HepG2 (cell line): ENCODE results near the gene GSDMA. TPM values are rescaled to one million over a fixed set of nuclear protein-coding genes. Genes with fewer than 3 reads are reported as not detected.

Experiments used
- ARID5B ChIP-seq: IDR thresholded peaks from 2 replicates; pipeline ENCODE4 v1.4.0; 2020; ENCODE audit warnings: mild to moderate bottlenecking, missing genetic modification reagents
- BORCS8-MEF2B ChIP-seq: sonication (generic); formaldehyde crosslinking; IDR thresholded peaks from 2 replicates; pipeline ENCODE4 v1.8.0; 2022; ENCODE audit warnings: mild to moderate bottlenecking, missing genetic modification reagents
- DNMT3B ChIP-seq: conservative IDR thresholded peaks from 2 replicates; pipeline ENCODE4 v1.6.1; 2016; ENCODE audit warnings: missing biosample characterization, control low read depth
- GZF1 ChIP-seq: sonication (generic); formaldehyde crosslinking; IDR thresholded peaks from 2 replicates; pipeline ENCODE4 v1.5.1; 2020; ENCODE audit warnings: mild to moderate bottlenecking, missing genetic modification reagents
- HDAC2 ChIP-seq: sonication (generic); formaldehyde crosslinking; IDR thresholded peaks from 2 replicates; pipeline ENCODE4 v1.4.0; 2020; ENCODE audit warnings: missing genetic modification reagents
- KLF11 ChIP-seq: IDR thresholded peaks from 2 replicates; pipeline ENCODE4 v1.6.1; 2016; ENCODE audit warnings: missing compliant biosample characterization
- MED8 ChIP-seq: sonication (generic); formaldehyde crosslinking; IDR thresholded peaks from 2 replicates; pipeline ENCODE4 v1.8.1; 2023; ENCODE audit warnings: mild to moderate bottlenecking, missing genetic modification reagents; ENCODE audit not compliant: insufficient replicate concordance
- MEF2D ChIP-seq: sonication (generic); formaldehyde crosslinking; IDR thresholded peaks from 2 replicates; pipeline ENCODE4 v1.5.1; 2020; ENCODE audit warnings: mild to moderate bottlenecking, missing genetic modification reagents
- MLX ChIP-seq: IDR thresholded peaks from 2 replicates; pipeline ENCODE4 v1.6.1; 2016
- NCOA1 ChIP-seq: sonication (generic); formaldehyde crosslinking; IDR thresholded peaks from 2 replicates; pipeline ENCODE4 v1.9.0; 2021; ENCODE audit warnings: missing genetic modification reagents
- NR2C2 ChIP-seq: sonication (generic); formaldehyde crosslinking; IDR thresholded peaks from 2 replicates; pipeline ENCODE4 v1.4.0; 2020; ENCODE audit warnings: missing genetic modification reagents, mild to moderate bottlenecking, moderate library complexity, borderline replicate concordance
- RXRA ChIP-seq: sonication (generic); formaldehyde crosslinking; IDR thresholded peaks from 2 replicates; pipeline ENCODE4 v1.5.1; 2020; ENCODE audit warnings: missing genetic modification reagents
- SOX6 ChIP-seq, 2 experiments: fragments of 450-650 bp in 1 of 2; sonication (generic) in 1 of 2; formaldehyde crosslinking in 1 of 2; IDR thresholded peaks; 2 replicates each; pipeline versions ENCODE4 v1.4.0 to v1.6.1; 2017 to 2020; ENCODE audit warnings: antibody characterized with exemption in 1 of 2, mild to moderate bottlenecking in 1 of 2, missing genetic modification reagents in 1 of 2
- TIGD3 ChIP-seq: sonication (generic); formaldehyde crosslinking; IDR thresholded peaks from 2 replicates; pipeline ENCODE4 v1.5.1; 2020; ENCODE audit warnings: mild to moderate bottlenecking, missing genetic modification reagents, borderline replicate concordance
- ZBTB7A ChIP-seq: sonication (generic); formaldehyde crosslinking; IDR thresholded peaks from 2 replicates; pipeline ENCODE4 v1.8.0; 2022; ENCODE audit warnings: mild to moderate bottlenecking, missing genetic modification reagents
- ZNF264 ChIP-seq: sonication (generic); formaldehyde crosslinking; IDR thresholded peaks from 2 replicates; pipeline ENCODE4 v1.4.0; 2020; ENCODE audit warnings: missing genetic modification reagents
- ZNF280D ChIP-seq: sonication (generic); formaldehyde crosslinking; IDR thresholded peaks from 2 replicates; pipeline ENCODE4 v1.5.1; 2020; ENCODE audit warnings: mild to moderate bottlenecking, missing genetic modification reagents
- ZNF670 ChIP-seq: sonication (generic); formaldehyde crosslinking; IDR thresholded peaks from 2 replicates; pipeline ENCODE4 v1.8.0; 2022; ENCODE audit warnings: mild to moderate bottlenecking, missing genetic modification reagents, borderline replicate concordance
- ZSCAN20 ChIP-seq: sonication (generic); formaldehyde crosslinking; IDR thresholded peaks from 2 replicates; pipeline ENCODE4 v1.4.0; 2020; ENCODE audit warnings: missing genetic modification reagents, mild to moderate bottlenecking, borderline replicate concordance
- polyA plus RNA-seq, 8 experiments: library from polyadenylated mRNA; depleted of rRNA in 3 of 8; stranded (reverse) in 7 of 8; unstranded in 1 of 8; fragments of >200 nt; fragmentation: Illumina TruSeq in 4 of 8; extraction: Trizol in 4 of 8; gene quantifications; 2 replicates each; pipeline versions ENCODE4 v1.2.1 to v1.2.3, GENCODE V29; 2011 to 2016; ENCODE audit warnings: low read depth in 4 of 8, missing spikeins in 1 of 8, mixed read lengths in 1 of 8; ENCODE audit not compliant: insufficient read depth in 1 of 8
- total RNA-seq, 5 experiments: library from RNA; depleted of rRNA; stranded (reverse); fragments of >200 nt; fragmentation: Illumina TruSeq; extraction: Trizol; gene quantifications; 2 replicates each; pipeline ENCODE4 v1.2.3, GENCODE V29; 2016; ENCODE audit warnings: low read depth in 1 of 5

GSDMA gene
- total and polyA plus RNA-seq, 2 of the 13 experiments (the other 11 are each of a cell fraction or from before 2014, with no cell fraction given) = not detected

- TF ChIP-seq ARID5B (CRISPR knock-in tag) (peak; percentile 24; the same call in 1 of the 2 replicates), BORCS8-MEF2B (CRISPR knock-in tag) (peak; percentile 41; the same call in 1 of the 2 replicates), NCOA1 (CRISPR knock-in tag) (0 out of 2 replicates have a peak, but pooled peaks have one; percentile 19), RXRA (peak; percentile 65; the same call in 1 of the 2 replicates), SOX6 (IDR thresholded peaks at IDR 0.05) (no peak), SOX6 (CRISPR knock-in tag; IDR thresholded peaks at IDR 0.05) (peak; percentile 7; the same call in 1 of the 2 replicates), ZNF670 (no peak), HDAC2 (CRISPR knock-in tag) (no peak), GZF1 (CRISPR knock-in tag) (0 out of 2 replicates have a peak, but pooled peaks have one; percentile 61), MED8 (no peak), ZNF280D (CRISPR knock-in tag) (peak; percentile 62), TIGD3 (CRISPR knock-in tag) (0 out of 2 replicates have a peak, but pooled peaks have one; percentile 18), MLX (CRISPR knock-in tag) (0 out of 2 replicates have a peak, but pooled peaks have one; percentile 34), ZSCAN20 (peak; percentile 61; the same call in 1 of the 2 replicates), ZBTB7A (CRISPR knock-in tag) (peak; percentile 80), MEF2D (CRISPR knock-in tag) (peak; percentile 52; the same call in 1 of the 2 replicates), ZNF264 (CRISPR knock-in tag) (peak; percentile 55; the same call in 1 of the 2 replicates), KLF11 (CRISPR knock-in tag) (no peak; the same call in 1 of the 2 replicates), NR2C2 (CRISPR knock-in tag) (peak; percentile 0; the same call in 1 of the 2 replicates), DNMT3B (CRISPR knock-in tag) (0 out of 2 replicates have a peak, but pooled peaks have one; percentile 66)
These were observed 51.7 kb downstream of the GSDMA start (continued) for GRCh38 chr17:40014375-40014980.
